ENCODE data around the gene DNAJC1.

The DNAJC1 gene

GRCh38 chr10:21771219-21771618 lies 232.3 kb downstream of the DNAJC1 start:
- in situ Hi-C loops (cut with MboI; ENCODE audit: low sequenced_read_pairs) = no loop called here

- in situ Hi-C loops (cut with MboI; ENCODE audit: low sequenced_read_pairs) = no loop called here
These were observed 234.5 kb downstream of the DNAJC1 start for GRCh38 chr10:21769041-21769440.

GRCh38 chr10:21764466-21765189 lies 238.9 kb downstream of the DNAJC1 start:
- in situ Hi-C loops (cut with MboI; ENCODE audit: low sequenced_read_pairs) = no loop called here

GRCh38 chr10:21760332-21760731 lies 243.2 kb downstream of the DNAJC1 start:
- in situ Hi-C loops (cut with MboI; ENCODE audit: low sequenced_read_pairs) = no loop called here

- in situ Hi-C loops (cut with MboI; ENCODE audit: low sequenced_read_pairs) = no loop called here
These were observed 244.3 kb downstream of the DNAJC1 start for GRCh38 chr10:21759232-21759631.

- in situ Hi-C loops (cut with MboI; ENCODE audit: low sequenced_read_pairs) = no loop called here
These were observed 244.8 kb downstream of the DNAJC1 start for GRCh38 chr10:21758696-21759095.

GRCh38 chr10:21758239-21758638 lies 245.3 kb downstream of the DNAJC1 start:
- in situ Hi-C loops (cut with MboI; ENCODE audit: low sequenced_read_pairs) = no loop called here

- in situ Hi-C loops (cut with MboI; ENCODE audit: low sequenced_read_pairs) = no loop called here
These were observed 246.2 kb downstream of the DNAJC1 start for GRCh38 chr10:21757185-21757901.

- in situ Hi-C loops (cut with MboI; ENCODE audit: low sequenced_read_pairs) = no loop called here
These were observed 246.8 kb downstream of the DNAJC1 start for GRCh38 chr10:21756707-21757106.

GRCh38 chr10:21754410-21755011 lies 249.0 kb downstream of the DNAJC1 start:
- in situ Hi-C loops (cut with MboI; ENCODE audit: low sequenced_read_pairs) = no loop called here

GRCh38 chr10:21753497-21754270 lies 249.8 kb downstream of the DNAJC1 start:
- in situ Hi-C loops (cut with MboI; ENCODE audit: low sequenced_read_pairs) = no loop called here

- in situ Hi-C loops (cut with MboI; ENCODE audit: low sequenced_read_pairs) = no loop called here
These were observed 251.9 kb downstream of the DNAJC1 start for GRCh38 chr10:21751341-21752310.

GRCh38 chr10:21750424-21750823 lies 253.1 kb downstream of the DNAJC1 start:
- in situ Hi-C loops (cut with MboI; ENCODE audit: low sequenced_read_pairs) = no loop called here

GRCh38 chr10:21749788-21750187 lies 253.7 kb downstream of the DNAJC1 start:
- in situ Hi-C loops (cut with MboI; ENCODE audit: low sequenced_read_pairs) = no loop called here

GRCh38 chr10:21747809-21748208 lies 255.7 kb downstream of the DNAJC1 start:
- in situ Hi-C loops (cut with MboI; ENCODE audit: low sequenced_read_pairs) = no loop called here

- in situ Hi-C loops (cut with MboI; ENCODE audit: low sequenced_read_pairs) = no loop called here
These were observed 257.4 kb downstream of the DNAJC1 start for GRCh38 chr10:21746118-21746517.

GRCh38 chr10:21744223-21744622 lies 259.3 kb downstream of the DNAJC1 start:
- in situ Hi-C loops (cut with MboI; ENCODE audit: low sequenced_read_pairs) = no loop called here

GRCh38 chr10:21742740-21743412 lies 260.7 kb downstream of the DNAJC1 start:
- in situ Hi-C loops (cut with MboI; ENCODE audit: low sequenced_read_pairs) = no loop called here

GRCh38 chr10:21740989-21741388 lies 262.5 kb downstream of the DNAJC1 start:
- in situ Hi-C loops (cut with MboI; ENCODE audit: low sequenced_read_pairs) = no loop called here

- in situ Hi-C loops (cut with MboI; ENCODE audit: low sequenced_read_pairs) = no loop called here
These were observed 266.4 kb downstream of the DNAJC1 start for GRCh38 chr10:21737106-21737505.

Measured in hTERT RPE-1 (cell line).